ENCODE data around the gene LMX1A. TPM values are rescaled to one million over a fixed set of nuclear protein-coding genes. Genes with fewer than 3 reads are reported as not detected.

LMX1A gene
- total RNA-seq (not detected), polyA plus RNA-seq (ENCODE audit: insufficient read depth, low read depth, low replicate concordance) (not detected)
- long read RNA-seq, donor 1: 0 reads
- long read RNA-seq, donor 2: 0 reads
- long read RNA-seq, donor 3: 0 reads
- long read RNA-seq, donor 4: 0 reads
- long read RNA-seq, donor 5: 0 reads
- long read RNA-seq, donor 6: 0 reads
- long read RNA-seq, donor 7: 0 reads
- long read RNA-seq, donor 8: 0 reads
- long read RNA-seq, donor 9: 0 reads
- long read RNA-seq, donor 10: 0 reads

- Histone ChIP-seq H3K9me3 (ENCODE audit: control insufficient read depth in 2 of 3, insufficient read depth in 1 of 3, low read length in 3 of 3) (no peaks in the 10 kb centered on the region), H3K4me1 (ENCODE audit: control insufficient read depth in 2 of 3, insufficient read depth in 2 of 3, low read depth in 1 of 3, low read length in 3 of 3) (peaks cover 0 to 8% (median 0%) of the 10 kb centered on the region in 3 donors), H3K4me3 (ENCODE audit: low read length in 3 of 3) (no peak within 1 kb of the TSS), H3K36me3 (ENCODE audit: control insufficient read depth in 2 of 3, insufficient read depth in 3 of 3, low read length in 3 of 3) (no peaks in the 10 kb centered on the region), H3K27me3 (ENCODE audit: control insufficient read depth, insufficient read depth, low read length) (peaks cover 57% of the 10 kb centered on the region), H3K27ac (ENCODE audit: low read depth in 2 of 2, low read length in 2 of 2) (no peak within 1 kb of the TSS), H3K9ac (ENCODE audit: low read length in 3 of 3) (no peak within 1 kb of the TSS)
- TF ChIP-seq CTCF (IDR thresholded peaks at IDR 0.05; ENCODE audit: borderline replicate concordance, extremely low read depth, insufficient read depth): no peak
- DNase-seq (peak; percentile 33 to 70 (median 51)), FAIRE-seq (no peak)
- intact Hi-C loops (cut with DNase I): no loop called here
Measured at GRCh38 chr1:165355977-165356811, at the start of gene LMX1A. TSS of gene LMX1A (minus strand) at chr1:165356715. CDS start at chr1:165355559, 1,156 bp downstream.

DNA sequence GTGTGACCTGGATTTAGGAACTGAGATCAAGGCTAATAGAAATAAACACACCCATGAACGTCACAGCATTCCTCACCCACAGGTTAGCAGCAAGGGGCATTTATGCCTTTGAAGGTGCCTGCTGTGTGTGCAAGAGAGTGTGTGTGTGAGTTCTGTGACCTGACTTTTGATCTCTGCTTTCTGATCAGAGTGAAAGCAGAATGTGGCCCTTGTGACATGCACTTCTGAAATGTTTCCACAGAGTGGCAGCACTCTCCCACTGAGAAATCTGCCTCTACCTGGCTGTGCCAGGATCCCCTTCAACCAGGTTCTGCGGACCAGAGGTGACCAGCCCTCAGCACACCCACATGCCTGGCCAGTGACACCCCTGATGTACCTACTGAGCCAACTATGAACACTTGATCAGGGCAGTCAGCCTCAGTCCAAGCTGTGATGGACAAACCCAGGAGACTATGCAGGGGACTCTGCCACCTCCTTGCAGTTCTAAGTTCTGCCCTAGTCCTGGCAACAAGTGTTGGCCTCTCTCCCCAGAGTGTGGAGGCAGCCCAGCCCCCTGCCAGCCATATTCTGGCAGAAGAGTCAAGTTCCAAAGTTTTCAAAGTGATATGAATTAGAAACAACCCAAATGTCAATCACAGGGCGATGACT, 47.4 kb upstream of the LMX1A start:
- intact Hi-C loops (cut with DNase I): no loop called here
- no peak for FAIRE-seq
- peak in 3 of 5 donors; percentile 38 to 57 (median 38) for DNase-seq
- H3K9me3 ChIP-seq (ENCODE audit: control insufficient read depth in 2 of 3, insufficient read depth in 1 of 3, low read length in 3 of 3): no peaks in the 10 kb centered on the region
- no peak overlapping the region for H3K4me3 ChIP-seq (ENCODE audit: low read length in 3 of 3)
- no peaks in the 10 kb centered on the region for H3K36me3 ChIP-seq (ENCODE audit: control insufficient read depth in 2 of 3, insufficient read depth in 3 of 3, low read length in 3 of 3)
- H3K4me1 ChIP-seq (ENCODE audit: control insufficient read depth in 2 of 3, insufficient read depth in 2 of 3, low read depth in 1 of 3, low read length in 3 of 3): no peaks in the 10 kb centered on the region
- H3K27me3 ChIP-seq (ENCODE audit: control insufficient read depth, insufficient read depth, low read length): no peaks in the 10 kb centered on the region
- no peak overlapping the region for H3K27ac ChIP-seq (ENCODE audit: low read depth in 2 of 2, low read length in 2 of 2)
- no peak overlapping the region for H3K9ac ChIP-seq (ENCODE audit: low read length in 3 of 3)
- peak; percentile 59 for TF ChIP-seq CTCF (IDR thresholded peaks at IDR 0.05; ENCODE audit: borderline replicate concordance, extremely low read depth, insufficient read depth)

DNA sequence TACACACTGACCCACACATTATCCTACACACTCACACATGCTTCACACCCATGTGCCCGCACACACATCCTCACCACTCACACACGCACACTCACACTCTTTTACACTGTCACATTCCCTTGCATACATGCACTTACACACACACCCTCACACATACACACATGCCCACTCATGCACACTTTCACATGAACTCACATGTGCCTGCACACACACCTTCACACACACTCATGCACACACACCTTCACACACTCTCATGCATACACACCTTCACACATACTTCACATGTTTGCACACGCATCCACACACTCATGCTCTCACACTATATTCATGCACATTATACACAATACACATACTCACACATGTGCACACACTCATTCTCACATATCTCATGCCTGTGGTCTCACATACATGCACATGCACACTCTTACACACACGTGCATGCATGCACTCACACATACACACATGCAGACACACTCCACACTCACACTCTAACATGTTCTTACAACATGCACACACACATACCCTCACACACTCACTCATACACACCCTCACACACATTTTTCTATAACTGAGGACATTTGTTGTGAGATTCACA, 46.1 kb upstream of the LMX1A start:
- no peak for DNase-seq
- Histone ChIP-seq H3K27ac (ENCODE audit: low read depth in 2 of 2, low read length in 2 of 2) (no peak overlapping the region), H3K27me3 (ENCODE audit: control insufficient read depth, insufficient read depth, low read length) (no peaks in the 10 kb centered on the region), H3K9me3 (ENCODE audit: control insufficient read depth in 2 of 3, insufficient read depth in 1 of 3, low read length in 3 of 3) (no peaks in the 10 kb centered on the region), H3K4me3 (ENCODE audit: low read length in 3 of 3) (no peak overlapping the region), H3K36me3 (ENCODE audit: control insufficient read depth in 2 of 3, insufficient read depth in 3 of 3, low read length in 3 of 3) (no peaks in the 10 kb centered on the region), H3K4me1 (ENCODE audit: control insufficient read depth in 2 of 3, insufficient read depth in 2 of 3, low read depth in 1 of 3, low read length in 3 of 3) (no peaks in the 10 kb centered on the region), H3K9ac (ENCODE audit: low read length in 3 of 3) (no peak overlapping the region)
- no peak for TF ChIP-seq CTCF (IDR thresholded peaks at IDR 0.05; ENCODE audit: borderline replicate concordance, extremely low read depth, insufficient read depth)
- FAIRE-seq: no peak
- intact Hi-C loops (cut with DNase I): no loop called here

Measured in kidney (tissue), 22 donors.